GM04503 (cell line): ENCODE data around the gene SORCS3.

Source experiments
- DNase-seq: peaks from one replicate; pipeline ENCODE4 v3.0.0-alpha.2; 2012; ENCODE audit warnings: low read depth

The SORCS3 gene

DNA sequence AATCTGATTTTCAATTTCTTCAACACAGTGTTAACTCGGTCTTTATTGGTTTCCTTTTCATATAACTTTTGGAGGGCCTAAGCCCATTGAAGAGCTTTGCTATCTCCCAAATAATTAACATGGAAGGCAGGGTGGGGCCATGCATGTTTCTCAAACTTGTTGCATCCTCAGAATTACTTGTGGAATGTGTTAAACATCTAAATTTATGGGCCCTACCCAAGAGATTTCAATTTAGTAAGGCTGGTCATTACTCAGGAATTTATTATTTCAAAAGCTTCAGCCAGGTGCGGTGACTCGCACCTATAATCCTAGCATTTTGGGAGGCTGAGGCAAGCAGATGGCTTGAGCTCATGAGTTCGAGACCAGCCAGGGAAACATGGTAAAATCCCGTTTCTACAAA, 208.9 kb downstream of the SORCS3 start:
- DNase-seq: no peak

DNA sequence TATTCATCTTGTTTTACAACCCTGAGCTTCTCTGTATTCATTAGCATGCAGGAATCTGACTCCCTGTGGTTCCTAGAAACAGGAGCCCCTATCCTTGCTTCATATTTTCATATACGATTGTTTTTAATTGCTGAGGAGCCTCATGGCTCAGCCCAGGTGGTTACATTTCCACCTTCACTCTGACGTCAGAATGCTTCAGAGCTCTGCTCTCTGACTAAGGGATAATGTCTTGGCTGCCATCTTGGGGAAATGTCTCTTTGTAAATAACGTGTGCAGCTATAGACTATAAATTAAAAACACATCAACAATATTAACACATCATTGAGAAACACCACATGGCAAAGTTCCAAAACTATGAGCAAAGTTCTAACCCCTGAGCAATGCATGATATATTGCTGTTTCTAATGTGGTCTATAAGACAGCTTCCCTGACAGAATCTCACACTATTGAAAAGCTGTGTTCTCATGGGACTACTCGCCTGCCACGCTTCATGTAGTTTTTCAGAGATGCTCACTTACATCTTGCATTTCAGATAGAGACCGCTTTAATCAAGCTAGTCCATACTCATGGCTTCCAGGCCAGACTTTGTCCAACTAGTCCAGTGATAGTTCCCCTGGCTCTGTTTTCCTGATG, 227.0 kb downstream of the SORCS3 start:
- DNase-seq: no peak

DNA sequence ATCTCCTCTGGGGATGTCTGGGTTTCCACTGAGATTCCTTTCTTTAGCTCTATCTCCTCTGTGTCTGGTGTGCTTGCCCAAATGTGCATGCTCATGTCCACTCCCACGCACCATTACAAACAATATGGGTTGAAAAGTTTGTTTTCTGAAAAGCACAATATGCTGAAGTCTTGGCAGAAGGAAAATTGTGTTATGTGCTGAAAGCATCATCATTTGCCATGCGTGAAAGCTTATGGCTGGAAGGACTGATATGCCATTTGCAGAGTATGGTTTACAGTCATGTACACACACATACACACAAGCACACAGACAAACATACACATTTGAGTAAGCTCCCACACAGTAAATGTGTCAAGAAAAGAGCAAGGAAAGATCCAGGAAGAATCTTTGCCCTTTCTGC, 231.6 kb downstream of the SORCS3 start:
- no peak for DNase-seq

DNA sequence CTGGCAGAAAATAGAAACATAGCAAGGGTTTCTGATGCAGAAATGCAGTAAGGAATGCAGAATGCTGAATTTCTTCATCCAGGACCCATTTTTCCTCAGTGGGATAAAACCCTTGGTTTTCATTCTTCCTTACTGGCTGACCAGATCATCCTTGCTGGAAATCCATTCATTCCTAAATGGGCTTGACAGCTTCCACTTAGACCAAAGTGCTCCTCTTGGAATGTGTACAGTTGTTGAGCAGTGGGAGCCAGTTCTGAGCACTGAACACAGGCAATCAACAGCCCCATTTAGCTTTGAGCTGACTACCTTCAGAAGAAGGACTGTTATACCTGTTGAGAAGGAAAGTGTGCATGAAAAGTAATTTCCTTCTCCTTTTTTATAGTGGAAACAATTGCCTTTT, 232.1 kb downstream of the SORCS3 start:
- no peak for DNase-seq

DNA sequence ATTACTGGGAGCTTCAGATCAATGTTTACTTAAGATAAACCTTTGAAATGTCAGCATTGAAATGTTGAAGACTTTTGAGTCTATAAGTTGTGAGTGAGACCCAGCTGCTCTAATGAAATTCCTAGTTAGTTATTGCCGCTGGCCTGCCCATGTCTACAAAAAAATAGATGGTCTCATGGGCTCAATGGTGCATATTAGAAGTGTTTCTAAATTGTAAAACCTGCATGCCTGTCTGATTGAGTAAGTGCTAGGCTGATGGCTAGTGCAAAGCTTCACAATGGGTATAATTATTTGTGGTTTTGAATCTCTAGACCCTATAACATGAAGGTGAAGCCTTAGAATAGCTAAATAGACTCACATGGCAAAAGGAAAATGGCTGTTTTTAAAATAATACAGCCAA, 234.5 kb downstream of the SORCS3 start:
- no peak for DNase-seq

DNA sequence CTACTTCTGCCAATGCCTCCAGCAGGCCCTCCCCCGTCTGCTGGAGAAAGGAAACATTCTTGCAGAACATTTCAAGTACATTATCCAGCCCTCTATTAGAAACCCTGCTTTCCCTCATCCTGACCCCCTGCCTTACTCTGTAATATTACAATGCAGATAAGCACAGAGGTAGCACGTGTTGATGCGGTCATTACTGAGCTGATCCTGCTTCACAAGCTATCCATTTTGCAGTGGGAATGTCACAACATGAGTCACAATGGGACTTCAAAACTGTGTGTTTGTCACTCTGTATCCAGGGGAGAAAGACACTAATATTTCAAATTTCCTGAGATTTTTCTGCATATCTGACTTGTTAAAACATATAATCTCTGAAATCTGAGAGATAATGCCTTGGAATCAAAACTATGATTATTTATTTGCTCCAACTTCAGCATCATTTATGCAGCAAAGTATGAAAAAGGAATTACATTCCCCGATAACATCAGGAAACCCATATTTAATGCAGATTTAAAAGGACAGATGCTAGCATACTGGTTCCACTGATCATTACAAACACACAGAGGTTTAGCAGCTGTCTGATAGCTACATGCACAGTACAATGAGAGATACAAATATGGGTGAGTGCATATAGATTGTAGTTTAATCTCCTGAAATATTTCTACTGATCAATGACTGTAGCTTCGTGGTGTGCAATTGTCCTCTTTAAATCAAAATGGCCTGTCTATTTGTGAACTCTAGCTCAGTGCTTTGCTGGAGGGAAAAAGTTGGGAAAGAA, 239.7 kb downstream of the SORCS3 start:
- DNase-seq: no peak

DNA sequence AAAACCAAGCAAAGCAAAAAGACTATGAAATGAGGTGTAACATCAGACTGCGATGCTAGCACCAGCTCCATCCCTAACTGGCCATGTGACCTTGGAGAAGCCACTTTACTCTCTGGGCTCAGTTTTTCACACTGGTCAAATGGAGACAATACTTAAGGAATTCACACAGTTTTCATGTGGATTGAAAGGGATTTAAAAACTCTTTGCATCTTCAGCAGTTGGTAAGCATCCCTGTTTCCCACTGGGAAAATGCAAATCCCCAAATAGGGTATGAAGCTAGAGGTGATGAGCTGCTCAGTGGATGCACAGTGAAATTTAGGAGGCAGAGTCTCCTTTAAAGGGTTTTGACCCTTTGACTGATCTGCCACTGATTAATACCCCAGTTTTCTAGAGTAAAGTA, 240.7 kb downstream of the SORCS3 start:
- DNase-seq: no peak

DNA sequence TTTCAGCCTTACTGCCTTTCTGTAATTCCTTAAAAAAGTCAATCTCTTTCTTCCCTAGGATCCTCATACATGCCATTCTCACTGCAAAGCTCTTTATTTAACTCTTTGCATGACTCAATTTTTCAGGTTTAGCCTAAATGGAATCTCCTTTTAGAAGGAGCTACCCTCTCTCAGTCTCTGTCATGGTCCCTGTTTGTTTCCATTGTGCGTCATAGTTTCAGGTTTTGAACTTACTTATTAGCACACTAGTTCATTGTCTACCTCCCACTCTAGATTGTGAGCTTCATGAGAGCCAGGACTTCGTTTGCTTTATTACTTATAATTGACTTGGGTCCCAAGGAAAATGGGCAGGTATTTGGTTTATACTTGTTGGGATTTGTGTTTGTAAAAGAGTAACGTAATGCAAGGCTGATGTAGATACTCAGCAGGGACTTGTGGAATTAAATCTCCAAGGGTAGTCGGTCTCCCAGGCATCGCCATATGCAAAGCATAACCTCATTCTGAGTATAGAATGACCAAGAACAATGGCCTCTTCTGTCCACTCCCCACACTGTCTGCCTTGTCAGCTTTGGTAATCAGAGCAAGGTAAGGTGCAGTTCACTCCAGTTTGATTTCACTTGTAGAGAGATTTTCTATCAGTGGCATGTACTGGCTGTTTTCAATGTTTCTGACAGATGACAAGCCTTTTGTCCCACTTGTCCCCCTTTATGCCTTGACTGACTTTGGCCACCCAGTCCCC, 252.0 kb downstream of the SORCS3 start:
- DNase-seq: no peak

DNA sequence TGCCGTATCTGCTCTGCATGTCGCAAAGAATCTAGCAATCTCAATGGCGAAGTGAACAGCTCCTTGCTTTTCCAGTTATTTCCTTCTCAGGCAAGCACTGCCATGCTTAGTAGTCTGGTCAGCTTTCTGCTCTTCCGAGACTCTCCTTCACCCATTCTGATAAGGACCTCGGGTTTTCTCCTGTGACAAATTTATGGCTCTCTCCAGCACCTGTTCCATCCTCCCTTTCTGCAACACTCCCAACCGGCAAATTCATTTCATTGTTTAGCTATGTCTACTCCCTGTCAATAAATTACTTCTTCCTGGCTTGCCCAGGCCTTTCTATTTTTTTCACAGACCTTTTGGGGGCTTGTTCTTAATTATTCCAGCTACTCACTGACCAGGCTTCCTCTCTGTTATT, 252.6 kb downstream of the SORCS3 start:
- no peak for DNase-seq

DNA sequence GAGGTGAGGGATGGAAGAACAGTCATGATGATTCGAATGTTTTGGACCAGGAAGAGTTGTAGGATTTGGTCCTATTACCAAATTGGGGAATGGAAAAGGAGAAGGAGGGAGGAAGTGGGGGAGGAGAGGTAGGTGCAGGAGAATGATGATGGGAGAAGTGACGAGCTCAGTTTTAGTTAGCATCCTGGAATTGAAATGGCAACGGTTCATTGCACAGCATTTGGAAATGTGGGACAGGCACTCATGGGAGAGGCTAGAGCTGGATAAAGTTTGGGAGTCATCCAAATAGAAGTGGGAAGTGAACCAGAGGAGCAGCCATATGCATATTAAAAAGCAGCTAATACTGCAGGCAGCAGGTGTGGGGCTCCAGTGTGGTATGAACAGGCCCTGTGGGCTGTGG, 253.6 kb downstream of the SORCS3 start:
- no peak for DNase-seq

DNA sequence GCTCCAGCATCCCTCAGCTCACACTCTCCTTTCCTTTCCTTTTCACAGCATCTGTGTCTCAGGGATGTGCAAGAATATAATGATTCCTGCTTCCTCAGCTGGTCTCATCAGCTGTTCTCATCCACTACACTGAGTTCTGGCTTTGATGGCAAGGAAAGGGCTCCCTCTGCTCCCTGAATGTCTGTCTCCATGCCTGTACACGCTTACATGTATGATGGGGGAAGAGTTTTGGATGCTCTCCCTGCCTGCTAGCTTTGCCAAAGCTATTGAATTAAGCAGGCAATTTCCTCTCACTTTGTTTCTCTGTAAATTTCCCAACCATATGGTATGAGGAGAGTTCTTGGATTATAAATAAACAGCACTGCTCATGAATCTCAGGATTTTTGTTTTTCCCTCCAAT, 254.5 kb downstream of the SORCS3 start:
- no peak for DNase-seq

DNA sequence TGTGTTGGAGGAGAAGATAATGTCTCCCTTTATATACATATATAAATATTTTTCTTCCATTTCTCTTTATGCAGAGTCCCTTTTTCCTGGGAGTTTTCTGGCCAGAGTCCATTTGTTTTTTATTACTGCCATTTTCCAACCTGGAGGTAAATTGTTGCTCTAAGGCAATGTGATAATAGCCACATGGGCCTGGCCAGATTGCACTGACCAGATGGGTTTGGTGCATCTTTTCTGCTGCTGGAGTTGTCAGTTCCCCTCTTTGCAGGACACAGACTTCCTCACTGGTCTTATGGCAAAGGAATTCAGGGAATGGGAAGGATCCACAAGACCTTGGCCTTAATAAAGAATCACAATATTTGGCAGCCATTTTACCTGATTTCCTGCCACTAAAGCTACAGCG, 254.9 kb downstream of the SORCS3 start:
- DNase-seq: no peak

DNA sequence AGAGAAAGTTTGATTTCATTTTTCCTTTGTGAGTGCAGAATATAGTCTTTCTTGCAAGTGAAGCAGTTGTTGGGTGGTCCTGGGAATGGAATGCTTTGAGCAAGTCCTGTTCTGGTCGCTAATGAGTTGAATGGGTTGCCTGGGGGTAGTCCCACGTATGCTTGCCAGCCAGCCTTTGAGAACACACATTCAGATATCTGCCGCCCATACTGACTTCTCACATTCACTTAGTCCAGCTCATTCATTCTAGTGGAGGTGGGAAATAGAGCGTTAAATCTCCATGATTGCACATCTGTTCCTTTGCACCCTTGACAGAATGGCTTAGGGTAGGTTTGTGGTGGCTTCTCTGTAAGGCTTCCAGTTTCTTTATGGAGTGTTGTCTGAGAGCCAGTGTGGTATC, 256.6 kb downstream of the SORCS3 start:
- no peak for DNase-seq

DNA sequence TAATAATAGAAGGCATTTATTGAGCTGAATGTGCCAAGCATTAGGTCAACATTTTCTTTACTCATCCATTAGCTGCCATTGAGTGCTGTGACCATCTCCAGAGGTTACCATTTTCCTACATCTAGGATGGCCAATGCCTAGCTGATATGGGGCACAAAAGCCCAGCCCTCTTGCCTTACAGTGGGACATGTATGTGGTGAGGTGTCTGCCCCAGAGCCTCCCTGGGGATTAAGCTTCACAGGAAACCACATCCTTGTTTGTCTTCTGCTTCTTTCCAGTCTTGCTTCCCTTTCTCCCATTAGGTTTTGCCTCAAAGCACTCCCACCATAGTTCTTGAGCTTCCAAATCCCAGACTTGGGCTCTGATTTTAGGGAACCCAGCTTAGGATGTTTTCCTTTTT, 258.7 kb downstream of the SORCS3 start:
- no peak for DNase-seq

DNA sequence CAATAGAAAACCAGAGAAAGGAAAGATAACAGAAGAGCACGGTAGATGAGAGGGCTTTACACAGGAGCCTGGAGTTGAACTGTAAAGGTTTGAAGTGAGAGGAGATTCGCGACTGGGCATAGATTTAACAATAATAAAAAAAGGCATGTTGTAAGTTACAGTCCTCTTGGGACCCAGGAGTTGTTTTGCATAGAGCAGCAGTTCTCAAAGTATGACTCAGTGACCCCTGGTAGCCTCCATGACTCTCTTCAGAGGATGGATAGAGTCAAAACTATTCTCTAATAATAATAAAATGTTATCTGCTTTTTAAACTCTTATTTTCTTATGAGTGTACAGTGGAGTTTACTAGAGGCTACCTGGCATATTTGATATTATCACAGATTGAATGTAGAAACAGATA, 262.3 kb downstream of the SORCS3 start:
- no peak for DNase-seq

DNA sequence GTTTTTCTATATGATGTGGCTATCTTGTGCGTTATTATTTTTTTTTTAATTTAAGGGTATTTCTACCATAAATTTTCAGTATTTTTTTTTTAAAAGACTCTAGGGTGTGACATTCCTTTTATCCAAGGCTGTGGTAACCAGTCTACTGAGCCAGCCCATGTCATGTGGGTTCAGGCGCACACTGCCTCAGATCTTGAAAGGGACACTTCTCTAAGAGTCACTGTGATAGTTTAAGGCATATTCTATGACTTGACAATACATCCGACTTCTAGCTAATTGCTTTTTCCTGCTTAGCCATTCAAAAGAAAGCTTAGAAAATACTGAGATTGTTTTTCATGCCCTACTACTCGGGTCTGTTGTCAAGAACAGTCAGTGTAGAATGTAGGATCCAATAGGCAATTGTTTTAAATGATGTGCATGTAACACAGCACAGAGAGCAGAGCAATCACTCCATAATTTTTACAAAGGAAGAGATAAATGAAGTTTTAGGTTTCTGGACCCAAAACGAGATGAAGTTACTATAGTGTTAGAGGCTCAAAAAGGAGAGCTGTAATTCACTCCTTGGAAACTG, 263.7 kb downstream of the SORCS3 start:
- no peak for DNase-seq

DNA sequence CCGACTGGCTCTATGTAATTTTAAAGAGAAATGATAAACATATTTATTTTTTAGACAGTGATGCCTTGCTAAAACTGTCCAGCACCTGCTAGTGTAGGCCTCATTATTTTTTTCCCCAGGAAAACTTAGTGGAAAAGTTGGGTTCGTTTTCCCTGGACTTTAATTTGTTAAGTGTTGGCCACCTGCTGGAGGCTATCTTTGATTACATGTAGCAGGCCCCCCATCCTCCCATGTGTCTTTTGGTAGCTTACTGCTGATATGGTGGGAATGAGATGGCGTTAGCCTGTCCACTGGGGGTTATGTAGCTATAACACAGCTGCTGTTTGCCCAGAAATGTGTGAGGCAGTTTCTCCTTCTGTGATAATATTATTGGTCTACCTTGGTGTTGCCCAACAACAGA, 265.0 kb downstream of the SORCS3 start:
- DNase-seq: no peak

DNA sequence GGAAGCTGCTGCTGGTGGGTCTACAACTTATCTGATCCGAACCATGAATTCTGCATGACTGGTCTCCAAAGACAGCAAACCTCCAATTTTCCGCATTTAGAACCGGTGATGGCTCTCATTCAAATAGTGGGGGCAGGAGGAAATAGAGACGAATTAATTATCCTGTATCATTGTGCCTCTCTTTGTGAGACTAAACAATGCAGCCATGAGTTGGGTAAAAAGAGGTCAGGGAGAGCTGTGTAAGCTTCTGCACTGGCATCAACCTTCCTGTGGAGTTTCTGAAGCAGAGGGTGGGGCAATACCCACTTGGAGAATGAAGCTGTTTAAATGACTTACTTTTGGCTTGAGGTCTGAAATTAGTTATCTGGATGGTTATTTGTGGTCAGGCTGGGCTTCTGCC, 266.4 kb downstream of the SORCS3 start:
- no peak for DNase-seq

DNA sequence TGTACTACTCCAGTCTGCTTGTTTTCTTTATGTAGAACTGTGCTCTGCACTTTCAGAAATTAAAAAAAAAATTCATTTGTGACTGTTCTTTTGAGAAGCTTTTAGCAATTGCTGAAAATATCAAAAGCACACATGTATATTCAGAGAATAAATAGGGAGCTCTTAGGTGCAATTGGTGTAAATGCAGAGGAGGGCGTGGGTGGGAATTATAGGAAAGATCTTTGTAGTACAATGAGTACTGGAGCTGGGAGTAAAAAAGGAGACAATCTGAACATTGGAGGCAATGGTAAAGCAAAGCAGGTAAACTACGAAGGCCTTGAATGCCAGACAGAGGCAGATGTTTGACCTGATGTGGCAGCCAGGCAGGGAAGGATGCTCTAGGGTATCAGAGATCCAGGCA, 267.5 kb downstream of the SORCS3 start:
- DNase-seq: no peak

DNA sequence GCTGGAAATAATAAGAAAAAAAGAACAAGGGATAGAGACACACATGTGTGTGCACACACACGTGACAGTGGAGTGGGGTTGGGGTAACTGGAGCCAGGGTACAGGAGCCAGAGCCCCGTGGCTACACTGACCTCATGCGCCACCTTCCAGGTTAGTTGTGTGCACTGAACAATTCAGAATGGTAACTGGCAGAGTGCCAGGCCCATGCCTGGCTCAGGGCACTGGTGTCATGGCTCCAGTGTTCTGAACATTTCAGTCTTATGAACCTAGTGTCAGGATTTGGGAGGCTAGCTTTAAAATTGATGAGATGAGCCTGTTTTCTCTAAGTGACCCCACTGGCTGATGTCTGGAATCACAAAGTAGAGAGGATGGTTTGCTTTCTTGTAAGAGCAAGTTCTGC, 269.6 kb downstream of the SORCS3 start:
- DNase-seq: no peak

DNA sequence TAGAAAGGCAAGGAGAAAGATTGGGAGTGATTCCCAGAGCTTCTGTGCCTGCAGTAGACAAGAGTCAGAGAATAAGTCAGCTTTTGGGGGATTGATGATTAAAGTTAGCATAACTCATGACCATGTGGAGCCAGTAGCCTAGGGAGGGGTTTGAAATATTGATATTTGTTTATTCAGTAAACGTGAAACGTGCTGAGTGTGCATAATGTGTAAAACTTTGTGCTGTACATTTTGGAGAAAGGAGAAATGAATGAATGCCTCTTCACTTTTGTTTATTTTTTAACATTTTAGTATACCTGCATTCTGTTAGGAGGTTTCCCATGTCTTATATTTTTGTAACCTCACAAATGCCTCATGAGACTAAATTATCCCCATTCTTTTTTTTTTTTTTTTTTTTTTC, 272.3 kb downstream of the SORCS3 start:
- no peak for DNase-seq

DNA sequence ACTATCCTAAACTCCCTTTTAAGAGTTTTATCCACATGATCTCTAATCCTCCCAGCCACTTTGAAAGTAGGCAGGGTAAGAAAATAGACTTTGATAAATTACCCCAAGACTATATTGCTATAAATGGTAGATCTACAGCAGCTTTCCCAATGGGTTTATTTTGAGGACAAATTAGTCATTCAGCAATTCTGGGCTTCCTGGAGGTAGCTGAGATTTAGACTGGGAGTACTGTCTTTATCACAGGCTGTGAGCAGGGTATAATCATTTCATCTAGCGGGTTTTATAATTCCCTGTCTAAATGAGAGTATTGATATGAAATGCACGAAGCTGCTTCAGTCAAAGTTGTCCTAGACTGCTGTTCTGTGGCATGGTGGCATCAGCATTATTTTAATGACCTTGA, 279.4 kb downstream of the SORCS3 start:
- no peak for DNase-seq

DNA sequence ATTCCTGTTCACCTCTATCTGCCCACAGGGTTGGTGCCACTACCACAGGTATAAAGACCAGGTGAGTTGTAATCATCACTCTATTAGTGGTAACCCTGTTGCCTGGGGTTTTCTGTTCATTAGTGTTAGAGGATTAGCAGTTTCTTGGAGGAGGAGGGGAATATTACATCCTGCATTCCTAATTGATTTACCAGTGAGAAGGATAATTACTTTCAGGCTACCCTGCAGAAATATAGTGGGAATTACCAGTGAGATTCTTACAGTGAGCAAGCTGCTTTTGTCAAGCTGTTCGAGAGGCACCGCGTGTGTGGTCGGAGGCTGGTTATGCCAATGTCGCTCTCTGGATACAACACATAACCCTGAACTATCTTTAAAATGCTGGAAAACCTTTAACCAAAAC, 280.7 kb downstream of the SORCS3 start:
- no peak for DNase-seq
